ENCODE data around the gene COG3.

COG3 gene

DNA sequence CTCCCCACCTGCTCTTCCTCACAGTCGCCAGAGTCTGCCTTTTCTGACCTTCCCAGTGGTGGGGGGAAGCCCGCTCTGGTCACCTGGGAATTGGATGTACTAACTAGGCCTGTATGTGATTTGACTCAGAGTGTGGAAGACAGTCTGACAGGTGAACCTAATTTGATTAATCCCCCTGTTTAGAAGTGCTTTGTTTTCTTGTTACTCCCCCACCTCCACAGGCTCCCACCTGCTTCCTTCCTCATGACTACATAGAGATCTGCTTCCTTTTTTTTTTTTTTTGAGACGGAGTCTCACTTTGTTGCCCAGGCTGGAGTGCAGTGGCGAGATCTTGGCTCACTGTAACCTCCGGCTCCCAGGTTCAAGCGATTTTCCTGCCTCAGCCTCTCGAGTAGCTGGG is 44.0 kb downstream of the COG3 start:
- no peak for DNase-seq

DNA sequence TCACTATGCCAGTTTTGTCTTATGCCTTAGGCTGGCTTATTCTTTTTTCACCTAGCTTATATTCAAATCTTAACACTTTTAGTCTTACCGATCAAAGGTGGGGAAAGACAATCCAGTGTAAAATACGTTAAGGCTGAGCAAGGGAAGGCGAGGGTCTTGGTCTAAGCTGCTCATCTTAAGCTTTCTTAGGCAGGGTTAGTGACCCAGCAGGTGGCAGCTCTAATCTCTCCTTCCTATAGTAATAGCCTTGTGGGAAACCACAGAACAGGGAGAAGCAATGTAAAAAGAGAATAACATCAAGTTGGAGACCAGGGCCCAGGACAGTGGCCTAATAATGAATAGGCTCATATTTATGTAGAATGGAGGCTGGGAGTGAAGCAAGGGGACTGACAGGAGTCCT is 45.9 kb downstream of the COG3 start:
- DNase-seq = no peak

GRCh38 chr13:45511310-45512097 is 46.8 kb downstream of the COG3 start:
- DNase-seq = peak; percentile 39

DNA sequence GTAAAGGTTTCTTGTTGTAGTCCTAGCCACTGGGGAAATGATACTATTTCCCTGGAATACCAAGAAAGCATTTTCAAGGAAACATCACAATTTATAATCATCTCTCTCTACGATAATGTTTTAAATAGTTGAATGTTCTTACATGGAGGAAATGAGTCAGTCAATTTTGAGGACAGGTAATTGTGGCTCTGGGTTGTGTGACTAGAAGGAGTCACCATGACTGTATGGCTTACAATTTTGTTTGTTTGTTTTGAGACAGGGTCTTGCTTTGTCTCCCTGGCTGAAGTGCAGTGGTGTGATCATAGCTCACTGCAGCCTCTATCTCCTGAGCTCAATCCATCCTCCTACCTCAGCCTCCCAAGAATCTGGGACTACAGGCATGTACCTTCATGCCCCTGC is 47.4 kb downstream of the COG3 start:
- DNase-seq = no peak

DNA sequence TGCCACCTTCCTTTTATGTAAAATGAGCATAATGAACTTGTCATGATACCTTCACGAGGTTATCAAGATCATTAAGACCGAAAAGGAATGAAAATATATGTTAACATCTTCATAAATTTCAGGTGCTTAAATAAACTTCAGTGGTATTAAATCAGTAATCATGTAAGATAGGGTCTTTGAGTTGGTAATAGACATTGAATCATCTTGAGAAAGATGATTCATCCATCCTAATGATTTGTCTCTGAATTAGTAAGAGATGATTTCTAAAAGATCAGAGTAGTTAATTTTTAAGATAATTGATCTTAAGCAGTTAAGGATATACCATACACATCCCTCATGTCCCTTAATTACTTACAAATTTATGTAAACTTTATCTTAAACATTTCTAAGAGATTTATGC is 52.0 kb downstream of the COG3 start:
- no peak for DNase-seq

DNA sequence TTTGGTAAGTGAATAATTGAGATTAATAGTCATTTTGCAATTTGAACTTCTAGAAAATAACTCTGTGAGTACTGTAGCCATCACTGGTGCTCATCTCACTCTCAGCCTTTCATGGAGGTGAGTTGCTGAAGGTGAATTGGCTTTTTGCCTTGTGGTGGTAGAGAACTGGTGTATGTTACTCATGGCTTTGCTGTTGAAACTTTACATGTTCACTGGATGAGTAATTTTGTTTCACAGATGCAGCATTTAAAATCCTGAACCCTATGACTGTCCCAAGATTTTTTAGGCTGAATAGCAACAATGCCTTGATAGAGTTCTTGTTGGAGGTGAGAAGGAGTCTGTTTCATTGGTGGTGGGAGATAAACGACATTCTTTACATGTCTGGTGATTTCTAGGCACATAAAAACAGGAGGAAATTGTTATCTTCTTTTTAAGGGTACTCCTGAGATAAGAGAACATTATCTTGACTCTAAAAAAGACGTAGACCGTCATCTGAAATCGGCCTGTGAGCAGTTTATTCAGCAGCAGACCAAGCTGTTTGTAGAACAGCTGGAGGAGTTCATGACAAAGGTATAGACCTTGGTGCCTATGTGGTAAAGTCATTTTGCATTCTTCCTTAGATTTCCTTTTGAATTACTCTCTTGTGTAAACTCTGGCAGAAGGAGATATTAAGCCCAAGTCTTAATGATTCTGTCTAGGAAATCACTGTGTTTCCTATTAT is 53.9 kb downstream of the COG3 start:
- DNase-seq = no peak

DNA sequence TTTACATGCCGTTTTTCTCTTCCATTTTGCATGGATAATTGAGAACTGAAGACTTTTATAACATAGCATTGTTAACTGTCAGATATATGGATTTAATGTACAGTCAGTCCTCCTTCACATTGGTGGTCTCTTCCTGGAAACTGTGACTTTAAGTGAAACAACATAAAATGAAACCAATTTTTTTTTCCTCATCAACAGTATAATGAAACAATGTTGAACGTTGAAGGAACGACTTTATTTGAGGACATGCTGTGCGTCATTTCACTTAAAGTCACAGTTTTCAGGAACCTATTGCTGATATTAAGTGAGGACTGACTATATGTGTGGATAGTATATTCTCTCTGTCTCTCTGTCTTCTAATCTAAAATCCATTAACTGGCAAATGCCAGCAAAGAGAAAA is 54.8 kb downstream of the COG3 start:
- no peak for DNase-seq

- no peak for DNase-seq
Measured at GRCh38 chr13:45521297-45521696, 56.6 kb downstream of the COG3 start.

DNA sequence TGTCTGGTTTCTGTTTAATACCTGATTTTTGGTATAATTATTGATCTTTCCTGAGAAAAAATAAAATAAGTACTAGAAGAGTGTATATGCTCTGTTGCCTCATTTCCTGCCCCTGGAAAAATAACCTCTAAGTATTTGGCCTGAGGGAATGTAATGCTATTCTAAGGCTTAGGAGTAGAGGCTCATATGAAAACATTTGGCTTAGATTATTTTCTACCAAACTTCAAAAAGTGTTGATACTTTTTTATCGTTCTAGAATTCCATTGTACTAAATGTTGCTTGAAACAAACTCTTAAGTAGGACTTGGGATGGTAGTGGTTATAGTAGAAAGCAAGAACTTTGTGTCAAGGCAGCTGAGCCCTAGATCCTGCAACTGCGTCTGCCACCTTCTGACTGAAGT is 57.8 kb downstream of the COG3 start:
- DNase-seq = no peak

GRCh38 chr13:45527699-45528462 is 63.1 kb downstream of the COG3 start:
- DNase-seq = no peak

- DNase-seq = no peak
Measured at GRCh38 chr13:45529758-45530157, 65.0 kb downstream of the COG3 start.

GRCh38 chr13:45534604-45535003 is 69.9 kb downstream of the COG3 start:
- DNase-seq = no peak

DNA sequence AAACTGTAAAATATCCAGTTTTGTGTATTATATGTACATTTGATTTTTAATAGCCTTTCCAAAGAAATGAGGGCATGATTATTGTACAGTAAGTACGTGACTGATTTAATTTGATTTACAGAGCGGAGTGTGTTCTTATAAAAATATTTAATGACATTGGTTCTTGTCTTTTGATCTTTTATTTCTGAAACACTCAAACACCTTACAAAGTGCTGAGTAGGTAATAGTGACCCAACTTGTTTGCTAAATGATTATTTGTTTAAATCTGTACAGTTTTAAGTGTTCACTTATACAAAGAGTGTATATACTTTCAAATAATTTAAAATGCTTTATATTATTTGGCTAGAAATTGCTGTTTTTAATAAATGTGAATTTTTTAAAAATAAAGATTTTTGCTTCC is 71.5 kb downstream of the COG3 start:
- DNase-seq = no peak

DNA sequence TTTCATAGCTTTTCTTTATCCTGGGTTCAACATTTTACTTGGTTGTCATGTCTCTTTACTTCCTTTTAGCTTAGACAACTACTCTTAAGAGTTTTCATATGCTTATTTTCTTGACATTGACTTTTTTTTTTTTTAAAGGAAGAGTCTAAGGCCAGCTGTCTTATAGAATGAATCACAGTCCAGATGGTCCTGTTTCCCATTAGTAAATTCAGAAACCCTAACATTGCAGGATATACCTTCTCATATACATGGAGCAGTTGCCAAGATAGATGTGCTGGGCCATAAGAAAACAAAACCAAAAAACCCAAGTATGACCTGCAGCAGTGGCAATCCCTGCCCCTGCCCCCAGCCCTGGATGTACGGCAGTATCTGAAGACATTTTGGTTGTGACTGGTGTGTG is 72.8 kb downstream of the COG3 start:
- DNase-seq = no peak

GRCh38 chr13:45538382-45538781 is 73.6 kb downstream of the COG3 start:
- no peak for DNase-seq

DNA sequence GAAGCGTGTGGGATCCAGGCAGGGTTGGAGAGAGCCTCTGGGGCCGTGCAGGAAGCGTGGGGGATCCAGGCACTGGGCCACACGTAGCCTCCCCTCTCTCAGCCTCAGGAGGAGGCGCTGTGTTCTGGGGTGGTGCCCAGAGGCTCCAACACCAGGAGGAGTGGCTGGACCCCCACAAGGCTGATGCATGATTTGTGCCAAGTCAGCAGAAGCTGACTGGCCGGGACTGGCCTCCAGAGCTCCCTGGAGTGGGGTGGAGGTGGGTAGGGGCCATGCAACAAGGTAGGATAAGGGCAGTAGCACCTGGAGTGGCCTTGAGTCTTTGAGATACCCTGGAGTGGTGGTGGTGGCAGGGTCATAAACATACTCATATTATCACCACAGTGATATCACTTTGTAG is 75.5 kb downstream of the COG3 start:
- DNase-seq = no peak

- no peak for DNase-seq
Measured at GRCh38 chr13:45540864-45541263, 76.1 kb downstream of the COG3 start.

DNA sequence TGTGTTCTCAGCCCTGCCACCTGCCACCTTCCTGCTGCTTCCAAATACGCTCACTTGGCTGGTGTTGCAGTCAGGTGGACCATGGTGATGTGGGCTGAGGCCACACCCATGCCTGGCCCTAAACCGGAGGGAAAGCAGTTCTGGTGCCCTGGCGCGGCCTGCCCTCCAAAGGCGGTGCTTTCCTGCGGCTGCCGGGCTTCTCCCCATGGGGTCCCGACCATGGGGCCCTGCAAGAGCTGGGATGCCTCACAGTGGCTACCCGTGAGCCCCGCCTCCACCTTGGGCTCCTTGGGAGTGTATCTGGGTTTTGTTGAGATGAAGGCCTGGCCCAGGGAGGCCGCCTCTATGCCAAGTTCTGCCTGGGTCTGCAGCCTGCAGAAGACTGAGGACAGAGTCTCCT is 77.1 kb downstream of the COG3 start:
- no peak for DNase-seq

DNA sequence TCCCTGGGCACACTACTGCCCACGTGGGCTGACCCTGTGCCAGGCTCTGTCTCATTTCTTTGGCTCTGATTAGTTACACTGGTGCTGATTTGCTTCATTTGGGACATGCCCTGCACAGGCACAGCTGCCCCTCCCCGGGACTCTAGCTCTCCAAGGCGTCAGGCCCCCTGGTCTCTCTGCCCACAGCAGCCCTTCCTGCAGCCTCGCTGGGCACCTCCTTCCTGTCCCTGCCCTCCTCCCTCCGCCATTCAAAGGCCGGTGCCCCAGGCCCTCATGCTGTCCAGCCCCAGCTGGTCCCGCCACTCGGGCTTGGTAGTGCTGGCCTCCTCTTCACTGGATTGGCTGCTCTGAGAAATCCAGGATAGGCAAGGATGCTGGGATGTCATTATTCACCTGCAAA is 77.7 kb downstream of the COG3 start:
- DNase-seq = no peak

DNA sequence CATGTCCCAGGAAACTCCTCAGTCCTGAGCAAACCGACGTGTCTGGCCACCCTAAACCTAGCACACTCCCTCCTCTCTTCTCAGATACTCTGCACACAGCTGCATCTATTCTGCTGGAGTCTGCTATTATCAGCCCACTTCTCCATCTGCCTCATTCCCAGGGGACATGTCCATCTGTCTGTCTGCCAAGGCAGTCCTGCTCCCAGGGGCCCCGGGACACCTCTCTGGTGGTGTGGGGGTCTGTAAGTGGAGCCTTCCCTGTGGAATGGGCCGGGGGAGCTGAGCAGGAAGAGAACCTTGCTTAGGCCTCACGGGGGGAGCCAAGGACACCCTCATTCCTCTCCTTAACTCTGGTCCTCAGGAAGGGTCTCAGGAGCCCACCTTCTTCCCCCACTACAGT is 78.1 kb downstream of the COG3 start:
- DNase-seq = no peak

- no peak for DNase-seq
Measured at GRCh38 chr13:45544520-45544919, 79.8 kb downstream of the COG3 start.

- no peak for DNase-seq
Measured at GRCh38 chr13:45545686-45546409, 81.1 kb downstream of the COG3 start.

DNA sequence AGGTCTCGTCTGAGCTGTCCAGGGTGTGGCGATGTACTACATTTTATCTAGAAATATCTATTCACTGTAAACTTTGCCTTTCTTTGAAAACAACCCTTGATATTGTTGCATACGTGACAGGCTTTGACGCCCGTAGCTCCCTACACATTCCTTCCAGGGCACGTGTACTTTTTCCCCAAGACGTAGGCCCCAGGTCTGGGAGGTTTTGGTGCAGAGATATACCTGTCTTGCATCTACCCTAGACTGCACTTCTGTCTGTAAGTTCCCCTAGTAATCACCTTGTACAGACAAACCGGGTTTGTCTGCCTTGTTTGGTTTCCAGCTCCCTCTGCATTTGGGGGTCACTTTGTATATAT is 81.6 kb downstream of the COG3 start:
- DNase-seq = no peak

All from CD4-positive, alpha-beta T cell treated with Interleukin-17A for 4 hours (primary cell).